22Rv1 (cell line): ENCODE results near the gene FEM1C.

ENCODE experiments used
- ZFX ChIP-seq: fragments of 450-650 bp; IDR thresholded peaks from 2 replicates; pipeline ENCODE4 v1.6.1; 2017; ENCODE audit warnings: antibody characterized with exemption, borderline replicate concordance
- TF ChIP-seq, protein P1 (sequence below): fragments of 450-650 bp; IDR thresholded peaks from 2 replicates; pipeline ENCODE4 v1.5.1; 2017; ENCODE audit warnings: mild to moderate bottlenecking

DNA sequence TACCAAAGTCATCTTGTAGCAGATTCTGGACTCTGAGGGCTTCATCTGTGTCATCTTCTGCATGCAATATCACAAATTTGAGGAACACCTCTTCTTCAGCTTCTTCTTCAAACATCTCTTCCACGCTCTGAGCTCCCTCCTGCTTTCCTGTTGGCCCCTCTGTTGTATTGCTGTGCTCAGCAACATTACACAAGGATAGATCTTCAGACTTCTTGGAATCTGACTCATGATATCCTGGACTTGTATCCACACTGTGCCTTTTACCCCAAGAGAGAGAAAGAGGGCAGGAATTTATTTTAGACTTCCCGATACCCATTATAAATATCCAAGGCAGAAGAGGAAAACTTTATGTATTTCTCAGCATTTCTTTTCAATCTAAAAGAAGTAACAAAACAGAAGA, 36.4 kb upstream of the FEM1C start:
- TF ChIP-seq, protein P1, sequence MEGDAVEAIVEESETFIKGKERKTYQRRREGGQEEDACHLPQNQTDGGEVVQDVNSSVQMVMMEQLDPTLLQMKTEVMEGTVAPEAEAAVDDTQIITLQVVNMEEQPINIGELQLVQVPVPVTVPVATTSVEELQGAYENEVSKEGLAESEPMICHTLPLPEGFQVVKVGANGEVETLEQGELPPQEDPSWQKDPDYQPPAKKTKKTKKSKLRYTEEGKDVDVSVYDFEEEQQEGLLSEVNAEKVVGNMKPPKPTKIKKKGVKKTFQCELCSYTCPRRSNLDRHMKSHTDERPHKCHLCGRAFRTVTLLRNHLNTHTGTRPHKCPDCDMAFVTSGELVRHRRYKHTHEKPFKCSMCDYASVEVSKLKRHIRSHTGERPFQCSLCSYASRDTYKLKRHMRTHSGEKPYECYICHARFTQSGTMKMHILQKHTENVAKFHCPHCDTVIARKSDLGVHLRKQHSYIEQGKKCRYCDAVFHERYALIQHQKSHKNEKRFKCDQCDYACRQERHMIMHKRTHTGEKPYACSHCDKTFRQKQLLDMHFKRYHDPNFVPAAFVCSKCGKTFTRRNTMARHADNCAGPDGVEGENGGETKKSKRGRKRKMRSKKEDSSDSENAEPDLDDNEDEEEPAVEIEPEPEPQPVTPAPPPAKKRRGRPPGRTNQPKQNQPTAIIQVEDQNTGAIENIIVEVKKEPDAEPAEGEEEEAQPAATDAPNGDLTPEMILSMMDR = no peak
- no peak for TF ChIP-seq ZFX
